Testis (tissue), 3 donors: ENCODE measurements around the gene FBXO24. TPM values are rescaled to one million over a fixed set of nuclear protein-coding genes. Genes with fewer than 3 reads are reported as not detected.

Source experiments
- DNase-seq: peaks from one replicate; pipeline ENCODE4 v3.0.0-alpha.2; 2019
- H3K27ac ChIP-seq, 2 donors: fragments of 200-600 bp; sonication (generic); one replicate each; pipeline ENCODE4 v1.5.1; 2019
- H3K27me3 ChIP-seq: fragments of 200-600 bp; sonication (generic); one replicate; pipeline ENCODE4 v1.5.1; 2019
- H3K36me3 ChIP-seq: fragments of 200-600 bp; sonication (generic); one replicate; pipeline ENCODE4 v1.5.1; 2017; ENCODE audit warnings: low read depth; ENCODE audit errors: missing control alignments
- H3K4me1 ChIP-seq: fragments of 200-600 bp; sonication (generic); one replicate; pipeline ENCODE4 v1.5.1; 2019
- H3K4me3 ChIP-seq, 2 donors: fragments of 200-600 bp; sonication (generic); one replicate each; pipeline ENCODE4 v1.5.1; 2017 to 2019
- H3K9me3 ChIP-seq: fragments of 200-600 bp; sonication (generic); one replicate; pipeline ENCODE4 v1.5.1; 2017
- POLR2A ChIP-seq: fragments of 450-650 bp; IDR thresholded peaks from one replicate; pipeline ENCODE4 v1.6.1; 2017; ENCODE audit warnings: antibody characterized with exemption, mild to moderate bottlenecking, moderate library complexity
- WGBS, 2 donors: methylation state at CpG; one replicate each; pipeline ENCODE4 v1.1.5; 2018; 5-methylcytosine and 5-hydroxymethylcytosine counted together
- intact Hi-C: fragments of 100-400 bp; cut with DNase I; formaldehyde crosslinking; loops from one replicate; pipeline ENCODE4 v1.15.1; 2023; ENCODE audit warnings: low total_unique reads
- polyA plus RNA-seq: library from polyadenylated mRNA; stranded (reverse); fragments of 350-450 nt; fragmentation: Illumina TruSeq; extraction: RNeasy Lipid Tissue Mini Kit (QIAGEN cat#74804); gene quantifications from one replicate; pipeline ENCODE4 v1.2.3, GENCODE V29; 2014; ENCODE audit warnings: low read depth, low replicate concordance; ENCODE audit not compliant: insufficient read depth
- total RNA-seq, 2 donors: library from RNA; depleted of rRNA; stranded (reverse); fragments of >200 nt; gene quantifications; one replicate each; pipeline ENCODE4 v1.2.3, GENCODE V29; 2016
- TF ChIP-seq, protein P1 (sequence below), 3 experiments: fragments of 450-650 bp in 2 of 3; fragments of 200-600 bp in 1 of 3; sonication (generic) in 1 of 3; IDR thresholded peaks; one replicate each; pipeline ENCODE4 v1.5.1; 2016 to 2019; ENCODE audit warnings: antibody characterized with exemption in 3 of 3, mild to moderate bottlenecking in 2 of 3, moderate library complexity in 1 of 3

FBXO24 gene
- total and polyA plus RNA-seq, 3 donors from 2014 or later, result 37.5 to 112 (median 74.5) TPM

DNA sequence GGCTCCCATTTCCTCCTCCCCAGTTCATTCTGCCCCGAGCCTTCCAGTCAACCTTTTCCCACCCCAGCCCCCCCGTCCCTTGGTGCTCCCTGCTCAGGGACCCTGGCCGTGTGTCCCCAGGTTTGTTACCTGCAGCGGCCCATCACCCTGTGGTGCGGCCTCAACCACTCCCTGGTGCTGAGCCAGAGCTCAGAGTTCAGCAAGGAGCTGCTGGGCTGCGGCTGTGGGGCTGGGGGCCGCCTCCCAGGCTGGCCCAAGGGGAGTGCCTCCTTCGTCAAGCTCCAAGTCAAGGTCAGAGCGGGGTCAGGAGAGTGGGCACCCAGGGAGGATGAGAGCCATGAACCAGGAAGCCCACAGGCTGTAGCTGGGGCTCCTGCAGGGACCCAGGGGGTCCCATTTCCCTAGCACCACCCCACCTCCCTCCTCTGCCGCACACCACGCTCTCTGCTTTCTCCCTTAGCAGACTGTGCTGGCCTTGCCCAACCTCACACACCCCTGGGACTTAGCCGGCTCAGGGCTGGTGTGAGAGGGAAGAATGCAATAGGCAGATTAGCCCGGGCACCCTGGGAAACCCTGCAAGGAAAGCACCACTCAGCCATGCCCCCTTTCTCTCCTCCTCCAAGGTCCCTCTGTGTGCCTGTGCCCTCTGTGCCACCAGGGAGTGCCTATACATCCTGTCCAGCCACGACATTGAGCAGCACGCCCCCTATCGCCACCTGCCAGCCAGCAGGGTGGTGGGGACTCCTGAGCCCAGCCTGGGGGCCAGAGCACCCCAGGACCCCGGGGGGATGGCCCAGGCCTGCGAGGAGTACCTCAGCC, 14.0 kb downstream of the FBXO24 start:
- no peaks in the 10 kb centered on the region for H3K36me3 ChIP-seq
- H3K4me1 ChIP-seq, result peaks cover 27% of the 10 kb centered on the region
- intact Hi-C loops, result no loop called here
- H3K27me3 ChIP-seq, result no peaks in the 10 kb centered on the region
- no peak overlapping the region for H3K4me3 ChIP-seq
- no peaks in the 10 kb centered on the region for H3K9me3 ChIP-seq
- TF ChIP-seq, protein P1, sequence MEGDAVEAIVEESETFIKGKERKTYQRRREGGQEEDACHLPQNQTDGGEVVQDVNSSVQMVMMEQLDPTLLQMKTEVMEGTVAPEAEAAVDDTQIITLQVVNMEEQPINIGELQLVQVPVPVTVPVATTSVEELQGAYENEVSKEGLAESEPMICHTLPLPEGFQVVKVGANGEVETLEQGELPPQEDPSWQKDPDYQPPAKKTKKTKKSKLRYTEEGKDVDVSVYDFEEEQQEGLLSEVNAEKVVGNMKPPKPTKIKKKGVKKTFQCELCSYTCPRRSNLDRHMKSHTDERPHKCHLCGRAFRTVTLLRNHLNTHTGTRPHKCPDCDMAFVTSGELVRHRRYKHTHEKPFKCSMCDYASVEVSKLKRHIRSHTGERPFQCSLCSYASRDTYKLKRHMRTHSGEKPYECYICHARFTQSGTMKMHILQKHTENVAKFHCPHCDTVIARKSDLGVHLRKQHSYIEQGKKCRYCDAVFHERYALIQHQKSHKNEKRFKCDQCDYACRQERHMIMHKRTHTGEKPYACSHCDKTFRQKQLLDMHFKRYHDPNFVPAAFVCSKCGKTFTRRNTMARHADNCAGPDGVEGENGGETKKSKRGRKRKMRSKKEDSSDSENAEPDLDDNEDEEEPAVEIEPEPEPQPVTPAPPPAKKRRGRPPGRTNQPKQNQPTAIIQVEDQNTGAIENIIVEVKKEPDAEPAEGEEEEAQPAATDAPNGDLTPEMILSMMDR (IDR thresholded peaks at IDR 0.05), result no peak
- no peak for TF ChIP-seq POLR2A
- DNase-seq, result no peak
- H3K27ac ChIP-seq, result no peak overlapping the region
- 64 to 75% methylated on average over 7 to 18 of the region's 18 CpGs for WGBS, 2 donors

DNA sequence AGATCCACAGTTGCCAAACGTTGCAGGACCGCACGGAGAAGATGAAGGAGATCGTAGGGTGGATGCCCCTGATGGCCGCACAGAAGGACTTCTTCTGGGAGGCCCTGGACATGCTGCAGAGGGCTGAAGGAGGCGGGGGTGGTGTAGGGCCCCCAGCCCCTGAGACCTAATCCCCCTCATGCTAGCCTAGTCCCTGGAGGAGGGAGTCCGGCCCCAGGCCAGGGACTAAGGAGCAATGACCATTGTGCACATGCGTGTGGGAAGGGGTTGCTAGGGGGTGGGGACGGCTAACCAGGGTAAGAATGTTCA, 14.6 kb downstream of the FBXO24 start:
- no peak for DNase-seq
- 83 to 91% methylated on average over 9 of the region's 9 CpGs for WGBS, 2 donors
- H3K9me3 ChIP-seq, result no peaks in the 10 kb centered on the region
- no peaks in the 10 kb centered on the region for H3K36me3 ChIP-seq
- no peak for TF ChIP-seq POLR2A
- no peaks in the 10 kb centered on the region for H3K27me3 ChIP-seq
- H3K27ac ChIP-seq, result no peak overlapping the region
- H3K4me1 ChIP-seq, result peaks cover 32% of the 10 kb centered on the region
- no peak overlapping the region for H3K4me3 ChIP-seq
- intact Hi-C loops, result no loop called here

DNA sequence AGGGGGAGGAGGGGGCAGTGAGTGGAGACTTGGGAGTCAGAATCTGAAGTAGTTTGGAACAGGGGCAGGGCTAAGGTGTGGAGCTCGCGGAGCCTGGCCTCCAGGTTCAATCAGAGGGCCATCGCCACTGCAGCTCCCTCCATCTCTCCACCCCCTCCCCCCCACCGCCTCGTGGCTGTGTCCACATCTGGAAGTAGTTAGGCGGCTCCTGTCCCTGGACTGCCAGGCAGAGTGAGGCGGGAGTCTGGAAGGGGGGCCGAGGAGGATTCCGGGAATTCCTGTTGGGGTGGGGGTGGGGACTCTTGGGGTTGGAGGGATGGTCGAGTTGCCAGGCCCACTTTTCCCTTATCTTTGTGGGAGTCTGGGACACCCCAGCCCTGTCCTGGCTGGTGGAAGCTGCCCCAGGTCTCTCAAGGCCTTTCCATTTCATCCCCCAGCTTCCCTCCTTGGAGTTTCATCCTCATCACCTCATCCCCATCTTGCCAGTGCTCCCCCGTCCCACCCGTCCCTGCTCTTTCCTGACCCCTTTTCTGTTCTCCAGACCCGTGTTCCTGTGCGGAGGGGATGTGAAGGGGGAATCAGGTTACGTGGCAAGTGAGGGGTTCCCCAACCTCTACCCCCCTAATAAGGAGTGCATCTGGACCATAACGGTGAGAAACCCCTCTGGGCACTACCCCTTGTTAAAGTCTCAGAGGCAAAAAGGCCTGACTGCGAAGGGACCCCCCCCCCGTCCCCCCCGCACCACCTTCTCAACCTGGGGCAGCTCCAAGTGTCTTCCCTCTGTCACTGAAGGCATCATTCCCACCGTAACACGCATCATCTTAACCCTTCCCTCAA, 17.0 kb downstream of the FBXO24 start:
- intact Hi-C loops, result no loop called here
- peak overlapping the region; percentile 79 to 81 for H3K27ac ChIP-seq
- peaks cover 35% of the 10 kb centered on the region for H3K4me1 ChIP-seq
- H3K27me3 ChIP-seq, result no peaks in the 10 kb centered on the region
- H3K36me3 ChIP-seq, result no peaks in the 10 kb centered on the region
- peak; percentile 79 for DNase-seq
- no peaks in the 10 kb centered on the region for H3K9me3 ChIP-seq
- peak overlapping the region; percentile 56 to 62 for H3K4me3 ChIP-seq
- 15 to 25% methylated on average over 9 to 21 of the region's 21 CpGs for WGBS, 2 donors
- TF ChIP-seq, protein P1 (IDR thresholded peaks at IDR 0.05), result no peak
- no peak for TF ChIP-seq POLR2A

DNA sequence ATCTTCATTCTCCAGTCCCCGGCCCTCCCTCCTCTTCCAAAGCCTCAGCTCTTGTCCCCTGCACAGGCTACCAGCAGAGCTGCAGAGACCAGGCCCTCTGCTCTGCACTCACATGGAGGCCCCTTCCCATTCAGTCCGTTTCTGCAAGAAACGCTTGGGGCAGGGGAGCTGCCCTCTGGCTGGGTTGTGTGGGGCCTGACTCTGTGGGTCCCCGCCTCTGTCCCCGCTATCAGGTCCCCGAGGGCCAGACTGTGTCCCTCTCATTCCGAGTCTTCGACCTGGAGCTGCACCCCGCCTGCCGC, 17.5 kb downstream of the FBXO24 start:
- no peak for DNase-seq
- intact Hi-C loops, result no loop called here
- Histone ChIP-seq H3K36me3 (no peaks in the 10 kb centered on the region), H3K27ac (peak overlapping the region; percentile 79 to 81), H3K4me1 (peaks cover 35% of the 10 kb centered on the region), H3K27me3 (no peaks in the 10 kb centered on the region), H3K9me3 (no peaks in the 10 kb centered on the region), H3K4me3 (peak overlapping the region; percentile 56 to 62)
- WGBS, 2 donors, result 4 to 15% methylated on average over 7 of the region's 10 CpGs
- TF ChIP-seq POLR2A, result no peak
- TF ChIP-seq, protein P1 (IDR thresholded peaks at IDR 0.05), result no peak
